H1 (cell line): ENCODE data around the gene ING5. TPM values are rescaled to one million over a fixed set of nuclear protein-coding genes. Genes with fewer than 3 reads are reported as not detected.

Experiments
- CTCF ChIA-PET: fragments of 300-600 bp; sonication (Branson Sonifier 250); formaldehyde crosslinking; loops from one replicate; lab custom pipeline; 2021; ENCODE audit not compliant: partially characterized antibody; lab: Charles Lee
- POLR2A ChIA-PET: fragments of 300-600 bp; sonication (Branson Sonifier 250); formaldehyde crosslinking; loops from one replicate; lab custom pipeline; 2021; ENCODE audit warnings: inconsistent platforms; ENCODE audit not compliant: partially characterized antibody; lab: Charles Lee
- DNase-seq, 2 experiments: peaks; one replicate each; pipeline versions ENCODE4 v3.0.0 to v3.0.0-alpha.2; 2010 to 2022; ENCODE audit warnings: low spot score in 2 of 2, low read depth in 1 of 2, mixed read lengths in 1 of 2
- FAIRE-seq: peaks from 2 replicates; lab custom pipeline; 2011; peaks lifted over from hg19 to GRCh38; lab: Jason Lieb, UNC
- H2AFZ ChIP-seq: 2 replicates; pipeline ENCODE4 v1.8.1; 2012; ENCODE audit warnings: low read length, inconsistent platforms
- H2AK5ac ChIP-seq: 2 replicates; pipeline ENCODE4 v1.6.1; 2013; ENCODE audit warnings: low read depth, low read length
- H2BK120ac ChIP-seq: replicated peaks from 2 replicates; pipeline ENCODE3; 2013; ENCODE audit warnings: low read depth, low read length, inconsistent platforms
- H2BK12ac ChIP-seq: 2 replicates; pipeline ENCODE4 v1.6.1; 2013; ENCODE audit warnings: low read depth, low read length
- H2BK15ac ChIP-seq: 2 replicates; pipeline ENCODE4 v1.6.1; 2013; ENCODE audit warnings: low read length
- H2BK20ac ChIP-seq: 2 replicates; pipeline ENCODE4 v1.6.1; 2013; ENCODE audit warnings: low read length
- H2BK5ac ChIP-seq: 2 replicates; pipeline ENCODE4 v1.6.1; 2013; ENCODE audit warnings: low read depth, low read length
- H3K14ac ChIP-seq: 2 replicates; pipeline ENCODE4 v1.6.1; 2013; ENCODE audit warnings: inconsistent platforms; ENCODE audit not compliant: insufficient read length
- H3K18ac ChIP-seq: 2 replicates; pipeline ENCODE4 v1.6.1; 2013; ENCODE audit warnings: low read length; ENCODE audit errors: extremely low read depth
- H3K23ac ChIP-seq: 2 replicates; pipeline ENCODE4 v1.6.1; 2013; ENCODE audit warnings: inconsistent platforms; ENCODE audit not compliant: insufficient read length
- H3K23me2 ChIP-seq: 2 replicates; pipeline ENCODE4 v1.6.1; 2013; ENCODE audit warnings: low read depth, low read length
- H3K27ac ChIP-seq: 2 replicates; pipeline ENCODE4 v1.6.1; 2011; ENCODE audit warnings: low read depth, low read length, inconsistent platforms
- H3K27me3 ChIP-seq, 4 experiments: replicated peaks in 1 of 4; 1 replicate in 1 of 4; 2 replicates in 3 of 4; pipeline versions ENCODE4 v1.6.1 to v1.8.1; 2011 to 2013; ENCODE audit warnings: low read length in 3 of 4, mild to moderate bottlenecking in 3 of 4, inconsistent platforms in 2 of 4, mixed read lengths in 2 of 4, moderate library complexity in 1 of 4; ENCODE audit not compliant: control insufficient read depth in 3 of 4, insufficient read depth in 3 of 4; ENCODE audit errors: extremely low read depth in 1 of 4
- H3K36me3 ChIP-seq, 4 experiments: 2 replicates each; pipeline versions ENCODE4 v1.6.1 to v1.8.1; 2011 to 2013; ENCODE audit warnings: mild to moderate bottlenecking in 4 of 4, low read length in 3 of 4, moderate library complexity in 2 of 4, control low read depth in 1 of 4, inconsistent platforms in 1 of 4; ENCODE audit not compliant: insufficient read depth in 4 of 4, control insufficient read depth in 2 of 4
- H3K4ac ChIP-seq: replicated peaks from 2 replicates; pipeline ENCODE3; 2013; ENCODE audit warnings: low read length, low read depth, mixed read lengths, inconsistent platforms; ENCODE audit not compliant: insufficient read length
- H3K4me1 ChIP-seq, 4 experiments: replicated peaks in 1 of 4; 1 replicate in 1 of 4; 2 replicates in 3 of 4; pipeline versions ENCODE4 v1.6.1 to v1.8.1; 2011 to 2013; ENCODE audit warnings: low read length in 3 of 4, inconsistent platforms in 2 of 4, mixed read lengths in 1 of 4; ENCODE audit not compliant: insufficient read depth in 4 of 4, control insufficient read depth in 3 of 4
- H3K4me2 ChIP-seq, 2 experiments: 2 replicates each; pipeline versions ENCODE4 v1.6.1 to v1.8.1; 2011 to 2013; ENCODE audit warnings: low read depth in 2 of 2, low read length in 2 of 2, control low read depth in 1 of 2, inconsistent platforms in 1 of 2, mild to moderate bottlenecking in 1 of 2; ENCODE audit not compliant: insufficient read depth in 1 of 2
- H3K4me3 ChIP-seq, 4 experiments: fragments of 200-600, 300-600 bp in 1 of 4; sonication (generic), shearing (Covaris generic), sonication (Bioruptor Twin) in 1 of 4; 2 replicates each; pipeline versions ENCODE4 v1.5.1 to v1.8.1; 2011 to 2016; ENCODE audit warnings: low read length in 4 of 4, low read depth in 3 of 4, control low read depth in 2 of 4, inconsistent platforms in 2 of 4, mild to moderate bottlenecking in 2 of 4, mixed read lengths in 1 of 4, moderate library complexity in 1 of 4; ENCODE audit not compliant: insufficient read depth in 2 of 4; ENCODE audit errors: extremely low read depth in 1 of 4
- H3K56ac ChIP-seq: replicated peaks from 2 replicates; pipeline ENCODE3; 2013; ENCODE audit warnings: low read depth, mild to moderate bottlenecking, mixed read lengths, low read length, inconsistent platforms; ENCODE audit not compliant: insufficient read length
- H3K79me1 ChIP-seq: 2 replicates; pipeline ENCODE4 v1.6.1; 2013; ENCODE audit warnings: low read depth, low read length, control low read depth
- H3K79me2 ChIP-seq, 2 experiments: 2 replicates each; pipeline versions ENCODE4 v1.6.1 to v1.8.1; 2012 to 2013; ENCODE audit warnings: low read length in 2 of 2, mild to moderate bottlenecking in 2 of 2, inconsistent platforms in 1 of 2; ENCODE audit not compliant: insufficient read depth in 2 of 2, control insufficient read depth in 1 of 2
- H3K9ac ChIP-seq, 4 experiments: replicated peaks in 1 of 4; 1 replicate in 1 of 4; 2 replicates in 3 of 4; pipeline versions ENCODE4 v1.6.1 to v1.8.1; 2011 to 2013; ENCODE audit warnings: low read depth in 3 of 4, low read length in 3 of 4, control low read depth in 2 of 4, mild to moderate bottlenecking in 2 of 4, moderate library complexity in 2 of 4, inconsistent platforms in 1 of 4; ENCODE audit errors: extremely low read depth in 1 of 4
- H3K9me3 ChIP-seq, 2 experiments: 2 replicates each; pipeline versions ENCODE4 v1.6.1 to v1.8.1; 2012 to 2013; ENCODE audit warnings: mild to moderate bottlenecking in 2 of 2, moderate library complexity in 2 of 2, control low read depth in 1 of 2, inconsistent platforms in 1 of 2, low read depth in 1 of 2, low read length in 1 of 2, mixed read lengths in 1 of 2; ENCODE audit not compliant: insufficient read depth in 2 of 2
- H4K20me1 ChIP-seq, 2 experiments: replicated peaks in 1 of 2; 2 replicates each; pipeline versions ENCODE3 to v1.8.1; 2011 to 2013; ENCODE audit warnings: inconsistent platforms in 2 of 2, low read length in 2 of 2, mild to moderate bottlenecking in 1 of 2; ENCODE audit not compliant: insufficient read depth in 2 of 2, control insufficient read depth in 1 of 2
- H4K5ac ChIP-seq: 2 replicates; pipeline ENCODE4 v1.6.1; 2013; ENCODE audit warnings: low read length, low read depth, mixed read lengths, inconsistent platforms; ENCODE audit not compliant: insufficient read length
- H4K8ac ChIP-seq: 2 replicates; pipeline ENCODE4 v1.8.0; 2013; ENCODE audit warnings: mild to moderate bottlenecking, moderate library complexity, low read length, inconsistent platforms; ENCODE audit not compliant: insufficient read depth; ENCODE audit errors: extremely low read depth
- H4K91ac ChIP-seq: replicated peaks from 2 replicates; pipeline ENCODE3; 2013; ENCODE audit warnings: low read length, mixed read lengths, inconsistent platforms; ENCODE audit not compliant: insufficient read length
- CBX5 ChIP-seq: fragments of 300-800, 300-1000 bp; sonication (generic); IDR thresholded peaks from 2 replicates; pipeline ENCODE4 v1.7.1; 2016; ENCODE audit warnings: antibody characterized with exemption, low read length, low read depth
- CEBPB ChIP-seq: IDR thresholded peaks from 2 replicates; pipeline ENCODE4 v1.6.1; 2012; ENCODE audit warnings: low read depth, low read length
- CHD2 ChIP-seq: IDR thresholded peaks from 2 replicates; pipeline ENCODE4 v1.6.1; 2012; ENCODE audit warnings: low read length, improper control_type of control experiment
- CTBP2 ChIP-seq: IDR thresholded peaks from 2 replicates; pipeline ENCODE4 v1.7.0; 2011; ENCODE audit warnings: borderline replicate concordance, mild to moderate bottlenecking, moderate library complexity, mixed read lengths, low read length; ENCODE audit not compliant: insufficient read depth, insufficient read length
- CTCF ChIP-seq, 3 experiments: IDR thresholded peaks; 1 replicate in 2 of 3; 2 replicates in 1 of 3; pipeline versions ENCODE4 v1.5.1 to v1.6.1; 2011; ENCODE audit warnings: low read length in 3 of 3, mild to moderate bottlenecking in 3 of 3, inconsistent platforms in 2 of 3, low read depth in 1 of 3, moderate library complexity in 1 of 3; ENCODE audit not compliant: insufficient read depth in 1 of 3; ENCODE audit errors: control extremely low read depth in 1 of 3
- E2F6 ChIP-seq: IDR thresholded peaks from 2 replicates; pipeline ENCODE4 v1.6.1; 2012; ENCODE audit warnings: inconsistent platforms
- EGR1 ChIP-seq: IDR thresholded peaks from 2 replicates; pipeline ENCODE4 v1.6.1; 2011; ENCODE audit warnings: low read depth, low read length, borderline replicate concordance
- POLR2A ChIP-seq, 2 experiments: IDR thresholded peaks; 1 replicate in 1 of 2; 2 replicates in 1 of 2; pipeline ENCODE4 v1.6.1; 2011; ENCODE audit warnings: low read depth in 2 of 2, low read length in 2 of 2, mild to moderate bottlenecking in 2 of 2; ENCODE audit errors: control extremely low read depth in 1 of 2
- POU5F1 ChIP-seq: IDR thresholded peaks from 2 replicates; pipeline ENCODE4 v1.6.1; 2011; ENCODE audit warnings: low read depth, mild to moderate bottlenecking, low read length, moderate library complexity
- SP1 ChIP-seq: IDR thresholded peaks from 2 replicates; pipeline ENCODE4 v1.6.1; 2011; ENCODE audit warnings: low read depth, low read length
- TEAD4 ChIP-seq: IDR thresholded peaks from 2 replicates; pipeline ENCODE4 v1.6.1; 2012; ENCODE audit warnings: low read depth, low read length, inconsistent platforms, mixed read lengths
- YY1 ChIP-seq: IDR thresholded peaks from 2 replicates; pipeline ENCODE4 v1.6.1; 2011; ENCODE audit warnings: low read depth, mild to moderate bottlenecking, low read length
- whole genome bisulfite sequencing, 2 experiments: shearing (Covaris generic) in 1 of 2; methylation state at CpG; one replicate each; pipeline versions ENCODE4 v1.1.6 to v1.1.7; 2013 to 2015; ENCODE audit warnings: low lambda C conversion rate in 2 of 2, mixed read lengths in 2 of 2, inconsistent platforms in 1 of 2, low coverage in 1 of 2, missing lambda C conversion rate in 1 of 2; ENCODE audit not compliant: insufficient replicate concordance in 2 of 2, insufficient coverage in 1 of 2, insufficient read length in 1 of 2; ENCODE audit errors: extremely low coverage in 1 of 2, missing lambda C conversion rate in 1 of 2; 5-methylcytosine and 5-hydroxymethylcytosine counted together
- polyA plus RNA-seq, 7 experiments: library from polyadenylated mRNA; depleted of rRNA in 3 of 7; stranded (reverse) in 5 of 7; unstranded in 2 of 7; fragments of >200 nt in 5 of 7; fragments of 200-250 nt in 2 of 7; gene quantifications; 1 replicate in 5 of 7; 2 replicates in 1 of 7; 4 replicates in 1 of 7; pipeline versions ENCODE4 v1.2.1 to v1.2.3, GENCODE V29; 2011 to 2013; ENCODE audit warnings: missing spikeins in 2 of 7, mixed read lengths in 2 of 7
- total RNA-seq: library from RNA; stranded (reverse); fragmentation: NEBNext Ultra II Directional; extraction: Animal tissue kit (Norgen Biotek cat#: 25700); gene quantifications from 2 replicates; pipeline ENCODE4 v1.2.1, GENCODE V29; 2021

The ING5 gene
- total and polyA plus RNA-seq, 2 of the 8 experiments (the other 6 are each of a cell fraction or from before 2014, with no cell fraction given), result 41.5 to 47.4 TPM

DNA sequence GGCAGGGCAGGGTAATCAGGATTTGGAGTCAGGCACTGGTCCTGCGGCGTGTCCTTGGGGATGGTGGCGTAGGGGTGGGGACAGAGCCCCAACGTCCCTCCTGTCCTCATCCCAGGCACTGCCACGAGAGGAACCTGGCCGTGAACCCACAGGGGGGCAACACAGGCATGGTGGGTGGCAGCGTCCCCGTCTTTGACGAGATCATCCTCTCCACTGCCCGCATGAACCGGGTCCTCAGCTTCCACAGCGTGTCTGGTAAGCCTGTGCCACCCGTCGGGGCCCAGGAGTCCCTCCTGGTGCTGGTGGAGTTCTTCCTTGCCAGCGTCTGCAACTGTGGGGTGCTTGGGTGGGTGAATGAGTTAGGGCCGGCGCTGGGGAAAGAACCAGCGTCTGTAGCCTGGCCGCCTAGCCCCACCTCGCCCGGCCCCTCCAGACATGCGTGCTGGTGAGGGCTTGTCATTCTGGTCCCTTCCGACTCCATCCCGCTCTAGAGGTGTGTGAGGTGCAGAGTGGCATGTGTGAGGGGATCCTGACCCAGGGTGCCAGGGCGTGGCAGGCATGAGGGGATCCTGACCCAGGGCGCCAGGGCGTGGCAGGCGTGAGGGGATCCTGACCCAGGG lies 40.6 kb downstream of the ING5 start:
- peaks cover 0 to 1% of the 10 kb centered on the region in 2 experiments for H4K20me1 ChIP-seq
- H3K56ac ChIP-seq, result no peak overlapping the region
- H3K23ac ChIP-seq, result no peak overlapping the region
- no peaks in the 10 kb centered on the region; the same call in 1 of the 2 replicates for H3K79me1 ChIP-seq
- H3K27me3 ChIP-seq, result no peaks in the 10 kb centered on the region
- 92% methylated on average over 24 of the region's 28 CpGs; no CpG with 5 or more reads in 1 of the 2 experiments for WGBS, 2 experiments
- no peak overlapping the region for H2BK120ac ChIP-seq
- peaks cover 0 to 4% (median 0%) of the 10 kb centered on the region in 4 experiments; a peak in 2 of 8 replicates for H3K36me3 ChIP-seq
- H3K27ac ChIP-seq, result no peak overlapping the region
- no peak overlapping the region for H3K18ac ChIP-seq
- DNase-seq (no peak), FAIRE-seq (no peak)
- H3K4me2 ChIP-seq, result no peak overlapping the region
- H3K14ac ChIP-seq, result no peak overlapping the region
- no peaks in the 10 kb centered on the region for H3K9me3 ChIP-seq
- no peak overlapping the region for H4K91ac ChIP-seq
- H3K9ac ChIP-seq, result no peak overlapping the region
- H3K4ac ChIP-seq, result no peak overlapping the region
- H2AFZ ChIP-seq, result no peak overlapping the region
- no peak overlapping the region for H4K8ac ChIP-seq
- no peak overlapping the region for H4K5ac ChIP-seq
- H3K79me2 ChIP-seq, result no peaks in the 10 kb centered on the region
- no peak overlapping the region for H2AK5ac ChIP-seq
- no peaks in the 10 kb centered on the region for H3K4me1 ChIP-seq
- no peak overlapping the region for H2BK5ac ChIP-seq
- no peak overlapping the region for H2BK12ac ChIP-seq
- no peaks in the 10 kb centered on the region for H3K23me2 ChIP-seq
- no peak overlapping the region for H2BK15ac ChIP-seq
- POLR2A ChIA-PET, result no interaction called here
- no peak overlapping the region for H2BK20ac ChIP-seq
- H3K4me3 ChIP-seq, result no peak overlapping the region
- CTCF ChIA-PET, result no interaction called here
- TF ChIP-seq POU5F1 (no peak), CBX5 (no peak), YY1 (no peak), CTCF (IDR thresholded peaks at IDR 0.05; ENCODE audit: control extremely low read depth in 1 of 3, insufficient read depth in 1 of 3, low read depth in 1 of 3, low read length in 3 of 3) (no peak), TEAD4 (no peak), POLR2A (IDR thresholded peaks at IDR 0.05; ENCODE audit: control extremely low read depth in 1 of 2, low read depth in 2 of 2, low read length in 2 of 2) (no peak), CTBP2 (no peak), CEBPB (no peak), E2F6 (no peak), EGR1 (no peak), SP1 (no peak), CHD2 (no peak)
